DMS153 (cell line): ENCODE data around the gene ATXN1.
A peak's percentile ranks its signal among the peaks of the same experiment; 100 is the strongest.

Source experiments
- DNase-seq: peaks from one replicate; lab custom pipeline; 2025; lab: John Stamatoyannopoulos, UW

Gene ATXN1

DNA sequence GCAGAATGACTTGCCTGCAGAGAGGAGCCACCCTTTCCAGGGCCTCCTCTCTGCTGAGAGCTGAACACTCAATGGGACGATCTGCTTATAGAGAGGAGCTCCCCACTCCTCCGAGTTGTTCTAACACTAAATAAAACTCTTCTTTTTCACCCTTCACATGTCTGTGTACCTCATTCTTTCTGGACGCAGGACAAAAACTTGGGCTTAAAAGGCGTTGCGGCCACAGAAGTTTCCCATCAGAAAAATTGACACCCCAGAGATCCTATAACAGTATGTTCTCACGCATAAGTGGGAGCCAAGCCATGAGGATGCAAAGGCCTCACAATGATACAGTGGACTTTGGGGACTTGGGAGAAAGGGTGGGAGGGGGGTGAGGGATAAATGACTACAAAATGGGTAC, 401.7 kb downstream of the ATXN1 start:
- no peak for DNase-seq

DNA sequence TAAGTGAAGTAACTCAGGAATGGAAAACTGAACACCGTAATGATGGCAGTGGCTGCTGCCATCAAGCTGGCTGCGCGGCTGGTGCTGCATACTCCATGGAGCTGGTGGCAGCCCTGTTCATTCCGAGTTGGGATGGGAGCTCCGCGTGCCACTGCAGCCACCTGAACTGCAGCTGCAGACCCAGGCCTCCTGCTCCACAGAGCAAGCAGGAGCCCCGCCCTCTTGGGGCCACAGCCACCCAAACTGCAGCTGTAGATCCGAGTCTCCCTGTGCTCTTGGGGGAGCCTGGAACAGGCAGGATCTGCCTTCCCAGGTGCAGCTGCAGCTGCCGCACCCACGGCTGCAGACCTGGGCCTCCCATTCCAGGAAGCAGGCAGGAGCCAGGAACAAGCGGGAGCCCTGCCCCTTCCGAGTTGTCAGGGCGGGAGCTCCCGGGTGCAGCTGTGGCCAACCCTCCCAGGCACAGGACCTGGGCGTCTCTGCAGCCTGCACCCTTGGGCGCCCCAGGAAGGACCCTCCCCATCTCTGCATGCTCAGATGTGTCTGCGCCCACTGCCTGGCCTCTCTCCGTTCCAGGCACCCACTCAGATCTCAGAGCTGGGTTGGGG, 402.6 kb downstream of the ATXN1 start:
- peak; percentile 29 for DNase-seq

DNA sequence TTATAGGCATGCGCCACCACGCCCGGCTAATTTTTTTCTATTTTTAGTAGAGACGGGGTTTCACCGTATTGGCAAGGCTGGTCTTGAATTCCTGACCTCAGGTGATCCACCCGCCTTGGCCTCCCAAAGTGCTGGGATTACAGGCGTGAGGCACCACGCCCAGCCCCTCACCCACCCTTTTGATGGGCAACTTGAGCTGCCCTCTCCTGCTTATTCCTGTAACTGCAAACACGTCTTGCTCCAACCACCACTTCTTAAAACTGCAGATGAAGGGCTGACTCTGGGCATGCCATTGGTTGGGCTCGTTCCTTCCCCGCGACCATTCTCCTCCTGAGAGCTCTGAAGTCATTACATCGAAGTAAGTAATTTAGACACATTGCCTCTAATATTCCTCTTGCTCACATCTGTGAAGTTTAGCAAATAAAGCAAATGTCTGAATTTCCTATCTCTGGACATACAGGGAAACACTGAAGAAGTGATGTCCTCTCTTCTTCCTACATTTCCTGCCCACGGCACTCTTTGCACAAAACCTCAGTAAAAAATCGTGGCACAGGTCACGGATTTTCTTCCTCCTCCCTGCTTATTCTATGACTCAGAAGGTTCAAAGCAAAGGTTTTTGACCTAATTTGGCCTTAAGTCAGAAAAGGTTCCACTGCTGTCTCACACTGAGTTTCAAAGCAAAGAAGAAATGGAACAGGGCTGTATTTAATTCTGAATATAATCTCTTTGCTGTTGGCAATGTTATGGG, 405.4 kb downstream of the ATXN1 start:
- no peak for DNase-seq

DNA sequence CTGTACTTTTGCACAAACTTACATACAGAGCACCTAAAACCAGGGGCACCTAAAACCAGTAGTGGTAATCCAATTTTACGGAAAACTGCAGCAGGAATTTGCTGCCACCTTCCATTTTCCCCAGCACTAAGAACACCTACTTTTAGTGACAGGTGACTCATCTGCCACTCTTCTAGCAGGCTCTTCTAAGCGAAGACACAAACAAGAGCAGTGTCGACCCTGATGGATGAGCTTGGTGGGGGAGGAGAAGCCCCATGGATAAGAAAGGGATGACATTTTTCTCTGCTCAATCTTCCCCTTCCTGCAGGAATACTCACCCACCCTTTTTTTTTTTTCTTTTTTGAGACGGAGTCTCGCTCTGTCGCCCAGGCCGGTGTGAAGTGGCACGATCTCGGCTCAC, 406.0 kb downstream of the ATXN1 start:
- DNase-seq = no peak

DNA sequence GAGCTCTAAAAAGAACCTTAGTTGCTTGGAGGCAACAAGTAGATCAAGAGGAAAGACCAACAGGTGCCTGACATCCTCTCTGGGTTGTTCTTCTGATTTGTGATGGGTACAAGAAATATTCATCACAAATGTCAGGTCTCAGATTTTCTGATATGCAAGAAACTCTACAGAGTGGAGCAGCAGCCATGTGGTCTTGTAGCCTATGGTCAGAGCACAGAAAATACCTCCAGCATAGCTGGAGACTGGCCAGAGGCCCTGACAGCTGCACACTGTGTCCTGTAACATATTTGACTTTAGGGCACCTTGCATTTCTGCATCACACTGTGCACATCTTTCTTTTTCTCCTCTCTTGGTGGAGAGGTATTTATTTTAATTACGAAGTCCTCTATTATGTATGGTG, 406.6 kb downstream of the ATXN1 start:
- DNase-seq = no peak

DNA sequence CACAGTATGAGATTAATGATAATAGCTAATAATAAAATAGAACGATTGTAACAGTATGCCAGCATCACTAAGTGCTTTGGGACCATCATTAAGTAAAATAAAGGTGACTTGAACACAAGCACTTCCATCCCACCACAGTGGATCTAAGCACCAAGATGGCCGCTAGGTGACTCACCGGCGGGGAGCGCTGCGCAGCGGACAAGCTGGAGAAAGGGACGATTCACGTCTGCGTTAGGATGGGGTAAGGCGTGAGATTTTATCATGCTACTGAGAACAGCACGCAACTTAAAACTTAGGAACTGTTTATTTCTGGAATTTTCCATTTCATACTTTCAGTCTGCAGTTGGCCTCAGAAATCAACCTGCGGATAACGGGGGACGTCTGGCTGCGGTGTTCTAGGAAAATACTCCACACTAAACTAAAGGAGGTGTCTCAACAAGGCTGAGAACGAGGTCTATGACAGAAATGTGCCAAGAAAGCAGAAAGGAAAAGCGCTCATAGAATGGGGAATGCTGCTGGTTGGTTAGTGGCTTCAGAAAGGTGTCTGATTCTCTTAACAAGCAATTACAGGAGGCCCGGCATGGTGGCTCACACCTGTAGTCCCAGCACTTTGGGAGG, 408.3 kb downstream of the ATXN1 start:
- no peak for DNase-seq

DNA sequence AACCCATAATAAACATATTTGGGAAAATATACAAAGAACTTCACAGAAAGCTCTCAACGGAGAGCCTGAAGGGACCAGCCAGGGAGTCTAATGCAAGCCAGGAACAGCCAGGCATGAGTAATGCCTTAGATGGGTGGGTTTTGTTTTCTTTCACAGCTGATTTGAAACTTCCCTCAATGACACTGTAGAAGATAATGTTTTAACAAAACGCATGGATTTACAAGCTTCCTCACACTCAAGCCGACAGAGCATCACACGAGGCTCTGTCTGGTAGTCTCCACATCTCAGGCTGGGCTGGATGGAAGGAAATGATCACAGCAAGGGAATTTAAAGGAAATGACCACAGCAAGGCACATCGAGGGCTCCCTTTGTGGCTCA, 409.0 kb downstream of the ATXN1 start:
- no peak for DNase-seq

DNA sequence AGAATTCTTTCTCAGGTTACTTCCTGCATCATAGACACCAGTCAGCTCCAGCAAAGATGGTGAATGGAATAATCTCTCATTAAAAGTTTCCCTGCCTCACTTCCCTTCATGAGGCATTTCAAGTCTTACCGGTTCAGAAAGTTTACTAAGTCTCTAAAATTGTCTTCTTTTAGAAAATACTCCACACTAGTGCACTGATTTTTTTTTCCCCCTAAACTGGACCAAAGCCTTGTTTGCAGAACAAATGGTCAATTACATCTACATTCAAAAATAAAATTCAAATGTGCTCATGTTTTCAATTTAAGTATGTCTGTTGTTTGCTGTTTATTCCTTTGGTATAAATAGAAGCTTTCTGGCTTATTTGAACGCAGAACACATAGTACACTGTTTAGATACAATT, 411.7 kb downstream of the ATXN1 start:
- DNase-seq = no peak

DNA sequence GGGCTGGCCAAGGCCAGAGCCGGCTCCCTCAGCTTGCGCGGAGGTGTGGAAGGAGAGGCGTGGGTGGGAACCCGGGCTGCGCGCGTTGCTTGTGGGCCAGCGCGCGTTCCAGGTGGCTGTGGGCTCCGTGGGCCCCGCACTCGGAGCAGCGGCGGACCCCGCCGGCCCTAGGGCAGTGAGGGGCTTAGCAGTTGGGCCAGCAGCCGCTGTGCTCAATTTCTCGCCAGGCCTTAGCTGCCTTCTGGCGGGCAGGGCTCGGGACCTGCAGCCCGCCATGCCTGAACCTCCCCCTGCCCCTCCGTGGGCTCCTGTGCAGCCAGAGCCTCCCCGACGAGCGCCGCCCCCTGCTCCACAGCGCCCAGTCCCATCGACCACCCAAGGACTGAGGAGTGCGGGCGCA, 414.4 kb downstream of the ATXN1 start:
- DNase-seq = no peak

DNA sequence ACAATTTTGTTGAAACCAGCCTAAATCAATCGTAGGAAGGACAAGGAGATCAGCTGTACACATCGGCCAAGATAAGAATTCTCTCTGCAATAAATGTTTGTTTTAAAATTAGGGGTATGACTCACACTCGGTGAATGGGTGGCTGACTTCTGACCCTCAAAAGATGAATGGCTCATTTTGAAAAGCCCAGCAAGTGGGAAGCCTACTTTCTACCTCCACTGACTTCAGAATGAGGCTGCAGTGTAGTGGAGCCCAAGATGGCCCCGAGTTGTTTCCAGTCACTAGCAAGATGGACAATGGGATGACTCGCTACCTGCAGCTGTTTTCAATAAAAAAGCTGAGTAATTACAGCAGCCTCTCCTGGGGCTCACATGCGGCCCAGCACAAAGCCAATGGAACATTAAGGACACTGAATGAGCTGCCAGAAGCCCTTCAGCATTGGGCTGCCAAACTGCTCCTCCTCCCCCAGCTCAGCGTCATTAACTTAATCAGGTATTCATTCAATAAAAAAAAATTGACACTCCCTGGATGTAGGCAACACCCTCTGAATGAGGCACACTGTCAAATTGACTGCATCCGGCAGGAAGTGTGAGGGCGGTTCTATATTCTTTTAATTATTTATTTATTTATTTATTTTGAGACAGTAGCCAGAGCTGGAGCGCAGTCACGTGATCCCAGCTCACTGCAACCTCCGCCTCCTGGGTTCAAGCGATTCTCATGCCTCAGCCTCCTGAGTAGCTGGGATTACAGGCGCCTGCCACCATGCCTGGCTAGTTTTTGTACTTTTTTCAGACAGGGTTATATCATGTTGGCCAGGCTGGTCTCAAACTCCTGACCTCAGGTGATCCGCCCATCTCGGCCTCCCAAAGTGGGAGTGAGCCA, 415.6 kb downstream of the ATXN1 start:
- peak; percentile 38 for DNase-seq

DNA sequence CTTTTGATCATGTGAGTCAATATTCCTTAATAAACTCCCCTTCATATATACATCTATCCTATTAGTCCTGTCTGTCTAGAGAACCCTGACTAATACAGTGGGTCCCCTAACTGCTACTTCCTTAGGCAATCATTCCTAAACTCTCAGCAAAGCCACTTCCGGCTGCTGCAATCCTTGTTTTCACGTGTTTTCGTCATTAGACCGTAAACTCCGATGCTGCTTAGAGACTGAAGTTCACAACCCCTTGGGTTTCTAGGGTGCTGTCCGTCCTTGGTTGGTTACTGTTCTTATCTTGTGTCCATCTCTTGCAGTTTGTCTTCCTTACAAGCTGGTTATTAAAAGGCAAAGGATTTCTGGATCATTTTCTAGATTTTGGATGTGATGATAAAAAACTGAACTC, 416.5 kb downstream of the ATXN1 start:
- DNase-seq = no peak

DNA sequence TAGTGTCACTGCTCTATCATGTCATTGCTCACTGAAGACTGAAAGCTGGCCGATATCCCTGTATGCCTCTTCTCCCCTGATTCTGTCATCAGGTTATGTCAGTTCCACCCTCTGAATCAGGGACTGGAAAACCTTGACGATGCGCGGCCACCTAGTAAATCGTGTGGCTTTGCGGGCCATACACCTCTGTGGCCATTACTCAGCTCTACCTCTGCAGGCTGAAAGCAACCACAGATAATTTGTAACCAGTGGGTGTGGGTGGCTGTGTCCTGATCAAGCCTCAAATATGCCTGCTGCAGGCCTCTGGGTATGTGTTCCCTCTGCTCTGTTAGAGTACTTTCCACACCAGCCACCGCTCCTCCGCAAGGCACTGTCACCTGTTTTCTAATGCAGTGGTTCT, 417.7 kb downstream of the ATXN1 start:
- no peak for DNase-seq

DNA sequence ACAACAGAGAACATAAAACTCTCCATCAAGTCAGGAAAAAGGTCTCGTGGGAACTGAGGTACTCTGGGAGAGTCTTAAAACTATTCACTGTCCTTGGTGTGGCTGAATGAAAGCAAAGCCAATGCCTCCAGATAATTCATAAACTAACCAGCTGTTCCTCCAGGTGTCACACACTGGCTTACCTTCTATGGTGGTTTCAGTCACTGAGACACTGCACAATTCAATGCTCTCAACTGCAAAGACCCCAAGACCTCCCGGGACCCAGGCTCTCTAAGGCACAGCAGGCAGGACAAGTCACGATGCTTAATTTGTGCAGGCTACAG, 422.0 kb downstream of the ATXN1 start:
- no peak for DNase-seq

DNA sequence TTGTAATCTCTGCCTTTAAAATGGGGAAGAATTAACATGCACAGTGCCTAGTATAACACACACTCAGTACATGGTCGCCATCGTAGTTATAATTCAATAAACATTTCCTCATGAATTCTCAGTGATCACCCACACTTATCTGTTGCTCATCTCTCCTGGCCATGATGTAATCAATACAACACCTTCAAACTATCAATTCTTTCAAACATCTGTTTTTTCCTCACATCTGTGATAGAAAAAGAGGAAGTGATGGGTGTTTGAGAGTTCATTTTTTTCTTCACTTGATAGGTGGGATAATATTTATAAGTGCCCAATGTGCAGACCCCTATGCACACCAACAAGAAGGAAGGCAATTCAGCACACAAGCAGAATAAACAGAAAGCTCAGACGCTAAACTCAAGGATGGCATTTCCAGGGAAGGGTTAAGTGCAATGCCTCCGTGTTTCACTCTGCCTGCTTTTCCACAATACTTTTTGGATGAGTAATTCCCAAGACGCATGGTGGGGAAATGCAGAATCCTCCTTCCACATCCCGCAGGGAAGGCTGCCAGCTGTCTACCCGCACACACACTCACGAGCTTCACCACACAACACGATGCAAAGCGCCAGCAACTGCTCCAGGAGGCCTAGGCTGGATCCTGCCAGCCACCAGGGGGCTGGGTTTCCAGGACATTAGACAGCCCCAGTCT, 422.5 kb downstream of the ATXN1 start:
- DNase-seq = no peak

DNA sequence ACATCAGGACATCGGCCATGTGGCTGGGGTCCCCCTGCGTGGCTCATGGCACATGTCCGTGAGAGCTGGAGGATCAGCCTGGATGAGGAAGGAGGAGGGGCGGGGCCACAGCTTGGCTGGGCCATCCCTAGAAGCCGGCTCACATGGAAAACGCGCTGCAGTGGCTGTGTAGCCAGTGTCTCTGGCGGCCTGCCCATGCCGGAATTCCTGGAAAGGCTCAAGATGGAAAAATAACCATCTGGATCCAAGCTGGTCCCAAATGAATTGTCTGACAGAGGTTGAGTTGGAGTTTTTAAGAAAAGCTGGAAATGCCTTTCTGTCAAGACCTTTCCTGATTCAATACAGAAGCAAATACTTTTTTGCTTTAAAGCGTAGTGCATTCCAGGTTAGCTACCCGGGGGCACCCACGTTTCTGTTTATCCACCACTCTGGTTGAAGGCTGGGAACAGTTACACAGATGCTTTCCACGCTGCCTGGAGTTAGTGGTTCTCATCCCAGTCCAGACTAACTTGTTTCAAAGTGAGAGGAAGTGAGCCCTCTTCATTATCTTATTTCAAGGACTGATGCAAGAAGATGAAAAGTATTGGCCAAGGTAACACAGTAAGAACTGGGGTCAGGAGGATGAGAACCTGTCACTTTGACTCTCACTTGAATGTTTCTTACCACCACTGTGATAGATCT, 423.8 kb downstream of the ATXN1 start:
- DNase-seq = no peak

DNA sequence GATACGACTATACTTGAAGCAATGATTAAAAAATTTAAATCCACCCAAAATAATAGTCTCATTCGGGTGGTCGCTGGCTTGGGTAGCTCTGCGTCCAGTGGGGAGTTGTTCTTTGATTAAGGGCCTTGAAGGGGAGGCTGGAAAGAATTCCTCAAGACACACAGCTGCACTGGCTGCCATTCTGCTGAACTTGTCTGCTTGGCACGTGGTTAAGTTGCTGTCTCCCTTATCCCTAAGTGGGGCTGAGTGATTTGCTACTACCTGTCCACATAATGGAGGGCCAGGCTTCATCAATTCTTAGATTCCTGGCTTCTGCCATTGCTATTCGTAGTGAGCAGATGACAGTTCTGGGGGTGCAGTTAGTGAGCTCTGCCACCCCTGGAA, 424.4 kb downstream of the ATXN1 start:
- DNase-seq = no peak

DNA sequence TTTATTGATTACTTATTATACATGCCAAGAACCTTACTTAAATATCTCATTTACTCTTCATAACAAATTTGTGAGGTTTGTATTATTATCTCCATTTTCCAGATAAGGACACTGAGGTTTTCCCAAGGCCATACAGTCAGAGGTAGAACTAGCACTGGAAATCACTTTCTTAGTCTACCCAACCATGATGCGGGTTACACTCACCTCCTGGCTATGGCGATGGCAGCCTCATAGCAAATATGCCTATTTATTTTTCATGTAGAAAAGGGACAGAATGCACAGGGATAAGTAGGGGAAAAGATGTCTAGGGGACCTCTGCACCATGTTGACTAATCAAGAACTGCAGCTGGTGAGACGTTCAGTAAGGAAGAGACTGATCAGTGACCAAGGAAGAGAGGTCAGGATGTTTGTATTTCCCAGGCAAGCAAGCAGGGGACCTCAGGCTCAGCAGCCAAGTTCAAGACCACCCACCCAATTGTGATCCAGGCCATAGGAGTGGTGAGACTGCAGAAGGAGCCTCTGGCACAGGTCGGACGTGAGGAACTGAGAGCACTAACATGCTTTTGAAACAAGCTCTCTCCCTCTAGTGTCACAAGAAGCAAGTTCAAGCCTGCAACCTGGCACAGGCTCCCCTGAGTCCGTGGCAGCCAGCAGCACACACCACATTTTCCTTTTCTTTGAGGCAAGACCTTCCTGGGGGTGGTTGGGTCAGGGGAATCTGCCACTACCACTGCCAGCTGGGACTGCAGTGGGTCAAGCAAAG, 425.0 kb downstream of the ATXN1 start:
- no peak for DNase-seq

DNA sequence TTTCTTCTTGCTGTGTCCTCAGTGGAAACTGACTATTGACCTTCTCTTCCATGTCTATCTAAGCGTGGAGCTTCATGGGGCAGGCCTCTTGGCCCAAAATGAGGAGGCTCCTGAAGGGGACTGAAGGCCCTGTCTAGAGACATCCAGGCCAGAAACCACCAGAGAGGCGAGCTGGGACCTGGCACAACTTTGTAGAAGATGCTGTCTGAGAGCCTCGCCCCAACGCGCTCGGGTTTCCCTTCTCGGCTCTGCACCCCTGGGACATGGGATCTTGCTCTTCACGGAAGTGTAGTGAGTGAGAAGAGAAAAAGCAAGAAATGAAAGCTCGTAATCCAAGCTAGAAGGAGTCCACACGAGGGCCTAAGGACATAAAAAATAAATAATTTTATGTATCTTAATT, 426.1 kb downstream of the ATXN1 start:
- no peak for DNase-seq

DNA sequence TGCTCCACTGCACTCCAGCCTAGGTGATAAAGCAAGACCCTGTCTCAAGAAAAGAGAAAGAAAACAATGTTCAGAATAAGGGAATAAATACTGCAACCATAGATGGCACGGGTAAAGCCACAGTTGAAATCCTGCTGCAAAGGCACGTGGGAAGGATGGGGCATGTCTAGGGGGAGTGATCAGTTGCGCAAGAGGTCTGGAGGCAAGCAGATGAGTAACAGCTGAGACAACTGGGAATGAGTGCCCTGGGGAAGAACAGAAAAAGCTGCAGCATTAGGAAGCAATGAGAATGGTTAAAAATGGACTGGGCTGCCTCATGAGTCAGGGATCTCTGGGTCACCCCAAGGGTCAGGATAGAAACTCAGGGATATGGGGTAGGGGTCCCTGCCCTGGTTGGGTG, 426.6 kb downstream of the ATXN1 start:
- no peak for DNase-seq

DNA sequence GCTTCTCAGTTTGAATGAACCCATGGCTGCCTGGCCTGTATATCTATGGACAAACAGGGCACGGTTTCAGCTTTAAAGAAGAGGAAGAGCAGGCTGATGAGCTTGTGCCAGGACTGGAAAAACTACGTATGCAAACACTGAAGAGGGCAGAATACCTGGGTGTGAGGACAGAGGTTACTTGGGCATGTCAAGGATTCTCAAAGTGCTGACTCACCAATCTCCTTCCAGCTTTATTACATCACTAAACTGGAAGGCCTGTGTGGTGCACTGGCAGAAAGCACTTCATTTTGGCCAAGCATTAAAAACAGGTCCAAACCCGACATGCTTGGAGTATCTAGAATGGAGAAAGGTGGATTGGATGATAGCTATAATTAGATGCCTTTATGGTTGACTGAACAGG, 427.7 kb downstream of the ATXN1 start:
- no peak for DNase-seq

DNA sequence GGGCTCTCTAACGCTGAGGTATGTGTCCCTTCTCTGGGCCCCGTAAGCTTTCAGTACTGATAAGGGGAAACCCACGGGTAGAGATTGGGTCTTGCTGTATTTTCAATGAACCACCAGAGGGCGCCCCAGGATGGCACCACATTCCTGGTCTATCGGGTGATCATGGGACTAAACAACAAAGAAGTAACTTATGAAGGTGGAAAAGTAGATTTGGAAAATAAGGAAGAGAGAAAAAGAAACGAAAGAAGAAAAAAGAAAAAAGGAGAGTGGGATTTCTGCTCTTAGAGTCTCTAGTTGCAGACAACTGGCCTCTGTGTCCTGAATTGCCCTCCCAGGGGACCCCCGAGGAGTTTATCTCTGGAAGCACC, 429.1 kb downstream of the ATXN1 start:
- DNase-seq = peak; percentile 65
